HL-60 (cell line): ENCODE results near the gene PC.

Experiments
- CTCF ChIP-seq: IDR thresholded peaks from one replicate; pipeline ENCODE4 v1.5.1; 2011; ENCODE audit warnings: low read length, control low read depth, inconsistent platforms; ENCODE audit not compliant: insufficient read depth
- REST ChIP-seq: IDR thresholded peaks from 2 replicates; pipeline ENCODE4 v1.6.1; 2012; ENCODE audit warnings: low read depth; ENCODE audit not compliant: insufficient replicate concordance

- TF ChIP-seq CTCF (no peak), REST (no peak)
Measured at GRCh38 chr11:66857927-66858185, 100.3 kb downstream of the PC start.
